SK-N-SH treated with all-trans-retinoic acid at 6 μM for 48 hours (cell line): Measurements from ENCODE around the gene PLCL2.

ENCODE experiments used
- ATAC-seq: fragments of 200-7000 bp; cut with Tn5 transposase; 3 replicates; pipeline ENCODE4 v1.9.1; 2020; ENCODE audit warnings: mild to moderate bottlenecking, moderate library complexity
- ARNTL ChIP-seq: fragments of 450-650 bp; formaldehyde crosslinking; IDR thresholded peaks from 2 replicates; pipeline ENCODE4 v1.5.0; 2020; ENCODE audit warnings: low read depth, mild to moderate bottlenecking, moderate library complexity, borderline replicate concordance
- BACH2 ChIP-seq: fragments of 250-450 bp; sonication (Bioruptor Pico); IDR thresholded peaks from 2 replicates; pipeline ENCODE4 v1.9.0; 2021; ENCODE audit warnings: mild to moderate bottlenecking, borderline replicate concordance
- CSDC2 ChIP-seq: fragments of 250-450 bp; sonication (Bioruptor Pico); IDR thresholded peaks from 2 replicates; pipeline ENCODE4 v1.5.0; 2020; ENCODE audit warnings: mild to moderate bottlenecking, moderate library complexity
- ESRRG ChIP-seq: fragments of 250-450 bp; sonication (Bioruptor Pico); IDR thresholded peaks from 2 replicates; pipeline ENCODE4 v1.6.1; 2021; ENCODE audit warnings: mild to moderate bottlenecking
- GLIS3 ChIP-seq: fragments of 250-450 bp; sonication (Bioruptor Pico); IDR thresholded peaks from 2 replicates; pipeline ENCODE4 v1.5.0; 2020; ENCODE audit warnings: mild to moderate bottlenecking, moderate library complexity
- ISL1 ChIP-seq: fragments of 250-450 bp; sonication (Bioruptor Pico); IDR thresholded peaks from 2 replicates; pipeline ENCODE4 v2.1.2; 2022; ENCODE audit warnings: mild to moderate bottlenecking, moderate library complexity
- PPARA ChIP-seq: fragments of 250-450 bp; sonication (Bioruptor Pico); IDR thresholded peaks from 2 replicates; pipeline ENCODE4 v1.5.0; 2020; ENCODE audit warnings: mild to moderate bottlenecking, borderline replicate concordance
- SNAI2 ChIP-seq: fragments of 250-450 bp; sonication (Bioruptor Pico); IDR thresholded peaks from 2 replicates; pipeline ENCODE4 v1.5.0; 2020; ENCODE audit warnings: mild to moderate bottlenecking, moderate library complexity
- TCF4 ChIP-seq: fragments of 250-450 bp; sonication (Bioruptor Pico); IDR thresholded peaks from 2 replicates; pipeline ENCODE4 v1.8.0; 2021; ENCODE audit warnings: mild to moderate bottlenecking, moderate library complexity, borderline replicate concordance
- ZC3H10 ChIP-seq: fragments of 250-450 bp; sonication (Bioruptor Pico); IDR thresholded peaks from 2 replicates; pipeline ENCODE4 v1.5.1; 2021; ENCODE audit warnings: mild to moderate bottlenecking, moderate library complexity
- ZFP3 ChIP-seq: fragments of 250-450 bp; sonication (Bioruptor Pico); IDR thresholded peaks from 2 replicates; pipeline ENCODE4 v1.5.0; 2020; ENCODE audit warnings: mild to moderate bottlenecking, moderate library complexity
- ZFP30 ChIP-seq: fragments of 450-650 bp; formaldehyde crosslinking; IDR thresholded peaks from 2 replicates; pipeline ENCODE4 v1.5.0; 2022; ENCODE audit warnings: mild to moderate bottlenecking, moderate library complexity
- ZNF565 ChIP-seq: fragments of 450-650 bp; formaldehyde crosslinking; conservative IDR thresholded peaks from 2 replicates; pipeline ENCODE4 v1.5.0; 2020; ENCODE audit warnings: low read depth, mild to moderate bottlenecking, moderate library complexity
- ZNF8 ChIP-seq: fragments of 450-650 bp; formaldehyde crosslinking; IDR thresholded peaks from 2 replicates; pipeline ENCODE4 v1.5.0; 2020; ENCODE audit warnings: mild to moderate bottlenecking, moderate library complexity
- TF ChIP-seq, protein P1 (sequence below): fragments of 250-450 bp; sonication (Bioruptor Pico); IDR thresholded peaks from 2 replicates; pipeline ENCODE4 v1.5.1; 2021; ENCODE audit warnings: mild to moderate bottlenecking, moderate library complexity
- TF ChIP-seq, protein P2 (sequence below): fragments of 250-450 bp; sonication (Bioruptor Pico); IDR thresholded peaks from 2 replicates; pipeline ENCODE4 v1.8.0; 2020; ENCODE audit warnings: mild to moderate bottlenecking, moderate library complexity, borderline replicate concordance
- TF ChIP-seq, protein P3 (sequence below): fragments of 250-450 bp; sonication (Bioruptor Pico); IDR thresholded peaks from 2 replicates; pipeline ENCODE4 v1.8.0; 2021; ENCODE audit warnings: low read depth, mild to moderate bottlenecking, moderate library complexity, borderline replicate concordance
- TF ChIP-seq, protein P4 (sequence below): fragments of 250-450 bp; sonication (Bioruptor Pico); IDR thresholded peaks from 2 replicates; pipeline ENCODE4 v1.5.0; 2020; ENCODE audit warnings: mild to moderate bottlenecking, moderate library complexity

Gene PLCL2

DNA sequence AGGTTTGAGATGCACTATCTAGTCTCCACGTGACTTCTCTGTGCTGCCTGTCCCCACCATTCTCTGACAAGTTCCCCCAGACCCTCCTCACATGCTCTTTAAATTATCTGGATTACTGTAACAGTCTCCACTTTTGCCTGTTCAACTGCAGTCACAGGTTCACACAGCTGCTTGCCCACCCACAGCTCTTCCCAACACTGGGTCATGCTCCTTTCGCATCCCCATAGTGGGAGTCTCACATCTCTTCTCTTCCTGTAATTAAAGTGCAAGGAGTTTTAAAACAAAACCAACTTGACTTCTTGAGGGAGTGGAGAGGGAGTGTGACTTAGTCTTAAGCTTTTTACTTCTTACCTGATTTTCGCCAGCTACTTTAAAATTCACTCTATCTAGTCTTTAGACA, 178.8 kb downstream of the PLCL2 start:
- TF ChIP-seq TCF4 (CRISPR knock-in tag), result no peak
- TF ChIP-seq, protein P1, sequence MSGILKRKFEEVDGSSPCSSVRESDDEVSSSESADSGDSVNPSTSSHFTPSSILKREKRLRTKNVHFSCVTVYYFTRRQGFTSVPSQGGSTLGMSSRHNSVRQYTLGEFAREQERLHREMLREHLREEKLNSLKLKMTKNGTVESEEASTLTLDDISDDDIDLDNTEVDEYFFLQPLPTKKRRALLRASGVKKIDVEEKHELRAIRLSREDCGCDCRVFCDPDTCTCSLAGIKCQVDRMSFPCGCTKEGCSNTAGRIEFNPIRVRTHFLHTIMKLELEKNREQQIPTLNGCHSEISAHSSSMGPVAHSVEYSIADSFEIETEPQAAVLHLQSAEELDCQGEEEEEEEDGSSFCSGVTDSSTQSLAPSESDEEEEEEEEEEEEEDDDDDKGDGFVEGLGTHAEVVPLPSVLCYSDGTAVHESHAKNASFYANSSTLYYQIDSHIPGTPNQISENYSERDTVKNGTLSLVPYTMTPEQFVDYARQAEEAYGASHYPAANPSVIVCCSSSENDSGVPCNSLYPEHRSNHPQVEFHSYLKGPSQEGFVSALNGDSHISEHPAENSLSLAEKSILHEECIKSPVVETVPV (CRISPR knock-in tag), result no peak
- no peak for TF ChIP-seq ZFP30 (CRISPR knock-in tag)
- no peak for TF ChIP-seq ZNF565
- no peak for TF ChIP-seq ESRRG
- TF ChIP-seq, protein P2, sequence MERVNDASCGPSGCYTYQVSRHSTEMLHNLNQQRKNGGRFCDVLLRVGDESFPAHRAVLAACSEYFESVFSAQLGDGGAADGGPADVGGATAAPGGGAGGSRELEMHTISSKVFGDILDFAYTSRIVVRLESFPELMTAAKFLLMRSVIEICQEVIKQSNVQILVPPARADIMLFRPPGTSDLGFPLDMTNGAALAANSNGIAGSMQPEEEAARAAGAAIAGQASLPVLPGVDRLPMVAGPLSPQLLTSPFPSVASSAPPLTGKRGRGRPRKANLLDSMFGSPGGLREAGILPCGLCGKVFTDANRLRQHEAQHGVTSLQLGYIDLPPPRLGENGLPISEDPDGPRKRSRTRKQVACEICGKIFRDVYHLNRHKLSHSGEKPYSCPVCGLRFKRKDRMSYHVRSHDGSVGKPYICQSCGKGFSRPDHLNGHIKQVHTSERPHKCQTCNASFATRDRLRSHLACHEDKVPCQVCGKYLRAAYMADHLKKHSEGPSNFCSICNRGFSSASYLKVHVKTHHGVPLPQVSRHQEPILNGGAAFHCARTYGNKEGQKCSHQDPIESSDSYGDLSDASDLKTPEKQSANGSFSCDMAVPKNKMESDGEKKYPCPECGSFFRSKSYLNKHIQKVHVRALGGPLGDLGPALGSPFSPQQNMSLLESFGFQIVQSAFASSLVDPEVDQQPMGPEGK, result no peak
- TF ChIP-seq CSDC2 (CRISPR knock-in tag), result no peak
- no peak for TF ChIP-seq PPARA (CRISPR knock-in tag)
- TF ChIP-seq, protein P3, sequence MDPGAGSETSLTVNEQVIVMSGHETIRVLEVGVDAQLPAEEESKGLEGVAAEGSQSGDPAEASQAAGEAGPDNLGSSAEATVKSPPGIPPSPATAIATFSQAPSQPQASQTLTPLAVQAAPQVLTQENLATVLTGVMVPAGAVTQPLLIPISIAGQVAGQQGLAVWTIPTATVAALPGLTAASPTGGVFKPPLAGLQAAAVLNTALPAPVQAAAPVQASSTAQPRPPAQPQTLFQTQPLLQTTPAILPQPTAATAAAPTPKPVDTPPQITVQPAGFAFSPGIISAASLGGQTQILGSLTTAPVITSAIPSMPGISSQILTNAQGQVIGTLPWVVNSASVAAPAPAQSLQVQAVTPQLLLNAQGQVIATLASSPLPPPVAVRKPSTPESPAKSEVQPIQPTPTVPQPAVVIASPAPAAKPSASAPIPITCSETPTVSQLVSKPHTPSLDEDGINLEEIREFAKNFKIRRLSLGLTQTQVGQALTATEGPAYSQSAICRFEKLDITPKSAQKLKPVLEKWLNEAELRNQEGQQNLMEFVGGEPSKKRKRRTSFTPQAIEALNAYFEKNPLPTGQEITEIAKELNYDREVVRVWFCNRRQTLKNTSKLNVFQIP (CRISPR knock-in tag), result no peak
- no peak for TF ChIP-seq ARNTL (CRISPR knock-in tag)
- TF ChIP-seq, protein P4, sequence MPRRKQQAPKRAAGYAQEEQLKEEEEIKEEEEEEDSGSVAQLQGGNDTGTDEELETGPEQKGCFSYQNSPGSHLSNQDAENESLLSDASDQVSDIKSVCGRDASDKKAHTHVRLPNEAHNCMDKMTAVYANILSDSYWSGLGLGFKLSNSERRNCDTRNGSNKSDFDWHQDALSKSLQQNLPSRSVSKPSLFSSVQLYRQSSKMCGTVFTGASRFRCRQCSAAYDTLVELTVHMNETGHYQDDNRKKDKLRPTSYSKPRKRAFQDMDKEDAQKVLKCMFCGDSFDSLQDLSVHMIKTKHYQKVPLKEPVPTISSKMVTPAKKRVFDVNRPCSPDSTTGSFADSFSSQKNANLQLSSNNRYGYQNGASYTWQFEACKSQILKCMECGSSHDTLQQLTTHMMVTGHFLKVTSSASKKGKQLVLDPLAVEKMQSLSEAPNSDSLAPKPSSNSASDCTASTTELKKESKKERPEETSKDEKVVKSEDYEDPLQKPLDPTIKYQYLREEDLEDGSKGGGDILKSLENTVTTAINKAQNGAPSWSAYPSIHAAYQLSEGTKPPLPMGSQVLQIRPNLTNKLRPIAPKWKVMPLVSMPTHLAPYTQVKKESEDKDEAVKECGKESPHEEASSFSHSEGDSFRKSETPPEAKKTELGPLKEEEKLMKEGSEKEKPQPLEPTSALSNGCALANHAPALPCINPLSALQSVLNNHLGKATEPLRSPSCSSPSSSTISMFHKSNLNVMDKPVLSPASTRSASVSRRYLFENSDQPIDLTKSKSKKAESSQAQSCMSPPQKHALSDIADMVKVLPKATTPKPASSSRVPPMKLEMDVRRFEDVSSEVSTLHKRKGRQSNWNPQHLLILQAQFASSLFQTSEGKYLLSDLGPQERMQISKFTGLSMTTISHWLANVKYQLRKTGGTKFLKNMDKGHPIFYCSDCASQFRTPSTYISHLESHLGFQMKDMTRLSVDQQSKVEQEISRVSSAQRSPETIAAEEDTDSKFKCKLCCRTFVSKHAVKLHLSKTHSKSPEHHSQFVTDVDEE, result no peak
- no peak for ATAC-seq

DNA sequence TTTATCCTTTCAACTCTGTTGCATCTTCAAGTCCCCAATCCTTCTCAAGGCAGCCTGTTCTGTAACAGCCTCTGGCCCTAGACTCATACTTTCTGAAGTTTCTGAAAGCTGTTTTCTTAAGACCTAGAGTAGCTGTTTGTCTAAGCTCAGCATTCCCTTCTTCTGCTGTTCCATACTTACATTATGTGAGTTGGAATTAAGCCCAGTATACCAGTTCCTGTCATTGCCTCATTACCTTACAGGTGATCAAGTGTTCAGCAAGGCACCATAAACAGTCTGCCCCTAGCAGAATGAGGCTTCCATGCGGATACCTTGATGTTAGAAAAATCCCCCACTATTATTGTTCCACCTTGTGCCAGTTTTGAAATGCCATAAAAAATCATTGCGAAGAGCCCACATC, 180.6 kb downstream of the PLCL2 start:
- TF ChIP-seq CSDC2 (CRISPR knock-in tag) (no peak), ISL1 (CRISPR knock-in tag) (no peak), BACH2 (CRISPR knock-in tag) (no peak), ZNF8 (CRISPR knock-in tag) (no peak), PPARA (CRISPR knock-in tag) (no peak), ZFP3 (CRISPR knock-in tag) (no peak), ZFP30 (CRISPR knock-in tag) (no peak), SNAI2 (CRISPR knock-in tag) (no peak), ESRRG (no peak), GLIS3 (CRISPR knock-in tag) (no peak), ZC3H10 (CRISPR knock-in tag) (no peak)
- TF ChIP-seq, protein P3 (CRISPR knock-in tag), result no peak
- TF ChIP-seq, protein P2, result no peak
- TF ChIP-seq, protein P1 (CRISPR knock-in tag), result no peak
- TF ChIP-seq, all 23 proteins: peak for 0
- ATAC-seq, result no peak
